Stomach (tissue), 4 donors: ENCODE measurements around the gene ITIH3.

Experiments
- EP300 ChIP-seq: sonication (generic); formaldehyde crosslinking; IDR thresholded peaks from one replicate; pipeline ENCODE4 v1.6.1; 2017; ENCODE audit warnings: antibody characterized with exemption
- POLR2A ChIP-seq, 4 donors: fragments of 450-650 bp; IDR thresholded peaks; one replicate each; pipeline ENCODE4 v1.6.1; 2016; ENCODE audit warnings: antibody characterized with exemption in 4 of 4, control low read depth in 2 of 4, mild to moderate bottlenecking in 1 of 4, moderate library complexity in 1 of 4
- TF ChIP-seq, protein P1 (sequence below), 7 experiments: fragments of 450-650 bp in 4 of 7; fragments of 200-600 bp in 3 of 7; sonication (generic) in 3 of 7; IDR thresholded peaks; one replicate each; pipeline ENCODE4 v1.5.1; 2016 to 2019; ENCODE audit warnings: antibody characterized with exemption in 7 of 7, control low read depth in 2 of 7, mild to moderate bottlenecking in 1 of 7

DNA sequence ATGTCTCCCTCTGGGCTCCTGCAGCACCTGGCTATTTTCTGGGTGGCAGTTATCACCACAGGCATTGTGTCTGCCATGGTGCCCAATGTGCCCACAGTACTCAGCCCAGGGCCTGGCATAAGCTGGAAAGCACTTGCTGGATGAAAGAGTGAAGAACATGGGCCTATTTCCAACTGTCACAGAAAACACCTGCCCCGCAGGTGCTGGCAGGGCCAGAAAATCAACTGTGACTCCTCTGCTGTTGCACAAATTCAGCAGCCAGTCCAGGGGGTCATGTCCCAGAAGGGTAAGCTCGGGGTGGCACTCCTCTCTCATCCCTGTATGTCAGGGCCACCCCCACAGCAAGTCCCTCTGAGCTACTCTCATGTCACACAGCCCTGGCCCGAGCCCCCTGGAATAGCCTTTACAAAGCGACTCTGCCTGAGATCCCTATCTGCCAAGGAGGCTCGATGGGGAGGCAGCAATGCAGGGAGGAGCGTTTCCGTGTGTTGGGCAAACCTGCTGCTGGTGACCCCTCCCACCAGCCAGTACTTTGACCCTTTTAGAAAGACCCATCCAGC lies 16.9 kb downstream of the ITIH3 start:
- TF ChIP-seq, protein P1, sequence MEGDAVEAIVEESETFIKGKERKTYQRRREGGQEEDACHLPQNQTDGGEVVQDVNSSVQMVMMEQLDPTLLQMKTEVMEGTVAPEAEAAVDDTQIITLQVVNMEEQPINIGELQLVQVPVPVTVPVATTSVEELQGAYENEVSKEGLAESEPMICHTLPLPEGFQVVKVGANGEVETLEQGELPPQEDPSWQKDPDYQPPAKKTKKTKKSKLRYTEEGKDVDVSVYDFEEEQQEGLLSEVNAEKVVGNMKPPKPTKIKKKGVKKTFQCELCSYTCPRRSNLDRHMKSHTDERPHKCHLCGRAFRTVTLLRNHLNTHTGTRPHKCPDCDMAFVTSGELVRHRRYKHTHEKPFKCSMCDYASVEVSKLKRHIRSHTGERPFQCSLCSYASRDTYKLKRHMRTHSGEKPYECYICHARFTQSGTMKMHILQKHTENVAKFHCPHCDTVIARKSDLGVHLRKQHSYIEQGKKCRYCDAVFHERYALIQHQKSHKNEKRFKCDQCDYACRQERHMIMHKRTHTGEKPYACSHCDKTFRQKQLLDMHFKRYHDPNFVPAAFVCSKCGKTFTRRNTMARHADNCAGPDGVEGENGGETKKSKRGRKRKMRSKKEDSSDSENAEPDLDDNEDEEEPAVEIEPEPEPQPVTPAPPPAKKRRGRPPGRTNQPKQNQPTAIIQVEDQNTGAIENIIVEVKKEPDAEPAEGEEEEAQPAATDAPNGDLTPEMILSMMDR (IDR thresholded peaks at IDR 0.05) = no peak
- TF ChIP-seq EP300 (no peak), POLR2A (IDR thresholded peaks at IDR 0.05) (no peak)
